Measurements from ENCODE around the gene WWC2. TPM values are rescaled to one million over a fixed set of nuclear protein-coding genes. Genes with fewer than 3 reads are reported as not detected.
"Not testable (repeated sequence)": the region's sequence is repeated elsewhere in the genome, so short reads cannot be mapped to it uniquely, and the experiment has no call there.

The WWC2 gene
- total RNA-seq, 6 experiments from 2014 or later: 86.3 to 114 (median 95.2) TPM

DNA sequence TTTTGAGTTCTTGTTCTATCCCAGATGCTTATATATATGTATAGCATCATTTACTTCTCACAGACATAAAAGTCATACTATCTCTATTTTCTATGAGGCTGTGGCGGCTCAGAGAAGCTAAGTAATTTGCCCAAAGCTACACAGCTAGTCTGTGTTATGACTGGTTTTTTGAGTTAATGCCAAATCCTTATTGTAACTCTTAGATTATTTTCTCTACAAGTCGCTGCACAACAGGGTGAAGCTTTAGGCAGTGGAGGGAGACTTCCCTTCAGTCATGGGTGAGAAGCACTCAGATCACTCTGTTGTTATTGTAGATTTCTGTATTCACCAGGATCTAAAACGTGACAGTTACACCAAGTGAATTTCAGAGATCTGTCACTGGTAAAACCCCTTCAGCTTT, 48.1 kb downstream of the WWC2 start:
- no peak overlapping the region for H3K27ac Mint-ChIP-seq
- TF ChIP-seq, protein P1, sequence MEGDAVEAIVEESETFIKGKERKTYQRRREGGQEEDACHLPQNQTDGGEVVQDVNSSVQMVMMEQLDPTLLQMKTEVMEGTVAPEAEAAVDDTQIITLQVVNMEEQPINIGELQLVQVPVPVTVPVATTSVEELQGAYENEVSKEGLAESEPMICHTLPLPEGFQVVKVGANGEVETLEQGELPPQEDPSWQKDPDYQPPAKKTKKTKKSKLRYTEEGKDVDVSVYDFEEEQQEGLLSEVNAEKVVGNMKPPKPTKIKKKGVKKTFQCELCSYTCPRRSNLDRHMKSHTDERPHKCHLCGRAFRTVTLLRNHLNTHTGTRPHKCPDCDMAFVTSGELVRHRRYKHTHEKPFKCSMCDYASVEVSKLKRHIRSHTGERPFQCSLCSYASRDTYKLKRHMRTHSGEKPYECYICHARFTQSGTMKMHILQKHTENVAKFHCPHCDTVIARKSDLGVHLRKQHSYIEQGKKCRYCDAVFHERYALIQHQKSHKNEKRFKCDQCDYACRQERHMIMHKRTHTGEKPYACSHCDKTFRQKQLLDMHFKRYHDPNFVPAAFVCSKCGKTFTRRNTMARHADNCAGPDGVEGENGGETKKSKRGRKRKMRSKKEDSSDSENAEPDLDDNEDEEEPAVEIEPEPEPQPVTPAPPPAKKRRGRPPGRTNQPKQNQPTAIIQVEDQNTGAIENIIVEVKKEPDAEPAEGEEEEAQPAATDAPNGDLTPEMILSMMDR (IDR thresholded peaks at IDR 0.05): no peak
- no peaks in the 10 kb centered on the region; the same call in 1 of the 2 replicates for H3K27me3 Mint-ChIP-seq (ENCODE audit: insufficient read depth)
- H3K4me3 Mint-ChIP-seq: no peak overlapping the region
- no peaks in the 10 kb centered on the region for H3K9me3 Mint-ChIP-seq
- H3K36me3 Mint-ChIP-seq (ENCODE audit: low read depth): no peaks in the 10 kb centered on the region
- no peak for DNase-seq
- peaks cover 65% of the 10 kb centered on the region for H3K4me1 Mint-ChIP-seq (ENCODE audit: low read depth)

DNA sequence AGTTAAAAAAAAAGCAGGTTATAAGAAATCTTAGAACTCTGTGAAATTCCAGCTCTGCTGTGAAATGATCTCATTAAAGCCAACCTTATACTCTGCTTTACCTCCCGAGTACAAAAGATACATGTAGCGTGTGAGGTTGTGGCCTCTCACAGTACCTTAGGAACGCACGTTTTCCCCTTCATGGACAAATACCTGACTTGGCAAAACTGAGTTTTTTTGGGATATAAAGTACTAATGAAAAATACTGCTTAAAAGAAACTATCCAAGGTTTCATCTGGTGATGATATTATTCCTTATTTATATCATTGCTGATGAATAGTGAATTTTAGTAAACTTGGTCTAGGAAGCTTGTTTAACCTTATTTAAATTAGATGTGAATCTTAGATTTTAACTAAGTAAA, 48.9 kb downstream of the WWC2 start:
- peaks cover 57% of the 10 kb centered on the region for H3K4me1 Mint-ChIP-seq (ENCODE audit: low read depth)

DNA sequence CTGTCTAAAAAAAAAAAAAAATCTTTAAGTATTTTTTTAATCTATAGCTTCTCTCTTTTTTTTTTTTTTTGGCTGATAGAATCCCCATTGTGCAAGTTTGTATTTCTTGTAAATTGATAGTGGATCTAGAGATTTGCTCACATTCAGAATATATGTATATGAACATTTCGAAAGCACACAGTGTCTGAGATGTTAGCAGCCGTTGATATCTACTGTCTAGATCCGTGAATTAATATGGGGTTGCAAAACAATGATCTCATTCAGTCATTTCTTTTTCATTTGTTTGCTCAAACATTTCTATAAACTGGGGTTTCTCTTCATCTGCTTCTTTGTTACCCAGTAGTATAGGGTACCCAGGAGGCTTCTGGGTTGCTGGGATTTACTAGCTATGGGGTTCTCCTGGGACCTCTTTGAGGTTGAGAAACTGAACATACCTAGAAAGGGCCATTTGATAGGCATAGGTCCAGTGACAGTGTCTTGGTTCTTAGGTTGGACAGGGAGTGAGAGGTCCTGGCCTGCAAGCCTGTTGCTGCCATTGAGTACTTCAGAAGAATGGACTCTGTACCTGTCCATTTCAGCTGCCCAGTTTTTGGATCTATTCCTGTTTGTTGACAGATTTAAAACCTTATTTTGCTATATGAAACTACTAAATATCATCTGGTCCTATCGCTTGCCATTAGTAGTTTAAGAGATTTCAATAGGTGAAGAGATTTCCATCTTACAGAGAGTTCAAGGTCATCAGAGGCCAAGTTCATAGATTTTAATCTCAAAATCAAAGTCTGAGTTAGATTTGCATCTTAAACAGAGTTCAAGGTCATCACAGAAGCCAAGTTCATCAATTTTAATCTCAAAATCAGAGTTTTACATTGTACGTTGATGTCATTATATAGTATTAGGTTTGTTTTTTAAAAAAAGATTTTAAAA, 50.8 kb downstream of the WWC2 start:
- Mint-ChIP-seq H3K4me1 (ENCODE audit: low read depth) (peaks cover 42% of the 10 kb centered on the region), H3K9me3 (no peaks in the 10 kb centered on the region), H3K27me3 (ENCODE audit: insufficient read depth) (no peaks in the 10 kb centered on the region), H3K4me3 (no peak overlapping the region), H3K27ac (no peak overlapping the region; the same call in 1 of the 2 replicates), H3K36me3 (ENCODE audit: low read depth) (no peaks in the 10 kb centered on the region)
- TF ChIP-seq, protein P1 (IDR thresholded peaks at IDR 0.05): no peak
- DNase-seq: no peak

More for the DNA sequence above, 48.9 kb downstream of the WWC2 start:
- H3K36me3 Mint-ChIP-seq (ENCODE audit: low read depth): no peaks in the 10 kb centered on the region
- H3K4me3 Mint-ChIP-seq: no peak overlapping the region
- no peaks in the 10 kb centered on the region for H3K9me3 Mint-ChIP-seq
- H3K27me3 Mint-ChIP-seq (ENCODE audit: insufficient read depth): no peaks in the 10 kb centered on the region; the same call in 1 of the 2 replicates
- no peak for DNase-seq
- no peak overlapping the region for H3K27ac Mint-ChIP-seq
- TF ChIP-seq, protein P1 (IDR thresholded peaks at IDR 0.05): no peak

DNA sequence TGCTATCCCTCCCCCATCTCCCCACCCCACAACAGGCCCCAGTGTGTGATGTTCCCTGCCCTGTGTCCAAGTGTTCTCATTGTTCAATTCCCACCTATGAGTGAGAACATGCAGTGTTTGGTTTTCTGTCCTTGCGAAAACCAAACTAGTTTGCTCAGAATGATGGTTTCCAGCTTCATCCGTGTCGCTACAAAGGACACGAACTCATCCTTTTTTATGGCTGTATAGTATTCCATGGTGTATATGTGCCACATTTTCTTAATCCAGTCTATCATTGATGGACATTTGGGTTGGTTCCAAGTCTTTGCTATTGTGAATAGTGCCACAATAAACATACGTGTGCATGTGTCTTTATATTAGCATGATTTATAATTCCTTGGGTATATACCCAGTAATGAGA, 51.6 kb downstream of the WWC2 start:
- not testable (repeated sequence) for H3K9me3 Mint-ChIP-seq; H3K36me3 Mint-ChIP-seq (ENCODE audit: low read depth); H3K27me3 Mint-ChIP-seq (ENCODE audit: insufficient read depth); H3K27ac Mint-ChIP-seq; H3K4me3 Mint-ChIP-seq; DNase-seq
- H3K4me1 Mint-ChIP-seq (ENCODE audit: low read depth): peaks cover 42% of the 10 kb centered on the region

DNA sequence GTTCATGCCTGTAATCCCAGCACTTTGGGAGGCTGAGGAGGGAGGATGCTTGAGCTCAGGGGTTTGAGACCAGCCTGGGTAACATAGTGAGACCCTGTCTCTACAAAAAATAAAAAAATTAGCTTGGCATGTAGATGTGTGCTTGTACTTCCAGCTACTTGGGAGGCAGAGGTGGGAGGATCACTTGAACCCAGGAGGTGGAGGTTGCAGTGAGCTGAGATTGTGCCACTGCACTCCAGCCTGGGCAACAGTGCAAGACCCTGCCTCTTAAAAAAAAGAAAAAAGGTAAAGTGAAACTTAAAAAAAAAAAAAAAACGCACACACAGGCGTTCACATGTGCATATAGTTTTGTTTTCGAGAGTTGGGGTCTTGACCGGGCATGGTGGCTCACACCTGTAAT, 53.2 kb downstream of the WWC2 start:
- DNase-seq; H3K9me3 Mint-ChIP-seq; H3K4me3 Mint-ChIP-seq; H3K27me3 Mint-ChIP-seq (ENCODE audit: insufficient read depth); H3K27ac Mint-ChIP-seq: not testable (repeated sequence)
- Mint-ChIP-seq H3K4me1 (ENCODE audit: low read depth) (peaks cover 35% of the 10 kb centered on the region), H3K36me3 (ENCODE audit: low read depth) (peaks cover 10% of the 10 kb centered on the region)

DNA sequence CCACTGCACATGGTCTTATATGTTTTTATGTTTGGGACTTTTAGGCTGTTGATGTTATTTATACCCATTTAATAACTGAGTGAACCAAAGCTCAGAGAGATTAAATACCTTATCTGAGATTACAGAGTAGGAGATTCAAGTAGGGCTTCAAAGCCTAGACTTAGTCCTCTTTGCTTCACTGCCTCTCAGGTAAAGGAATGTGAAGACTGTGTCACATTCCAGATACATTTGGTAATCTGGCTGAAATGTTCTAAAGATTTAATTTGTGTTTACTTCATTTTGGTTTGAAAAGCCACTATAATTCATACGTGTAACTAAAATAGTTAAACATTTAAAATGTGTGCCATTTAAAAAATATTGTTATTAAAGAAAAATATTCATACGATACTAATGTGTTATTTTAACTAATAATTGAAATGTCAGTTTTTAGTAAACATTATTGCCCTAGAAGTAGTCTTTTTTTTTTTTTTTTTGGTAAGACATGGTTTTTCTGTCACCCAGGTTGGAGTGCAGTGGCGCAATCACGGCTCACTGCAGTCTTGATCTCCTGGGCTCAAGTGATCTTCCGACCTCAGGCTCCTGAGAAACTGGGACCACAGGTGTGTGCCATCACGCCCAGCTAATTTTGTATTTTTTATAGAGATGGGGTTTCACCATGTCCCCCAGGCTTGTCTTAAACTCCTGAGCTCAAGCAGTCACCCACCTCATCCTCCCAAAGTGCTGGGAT, 54.3 kb downstream of the WWC2 start:
- Mint-ChIP-seq H3K36me3 (ENCODE audit: low read depth) (peaks cover 16% of the 10 kb centered on the region), H3K4me3 (no peak overlapping the region), H3K4me1 (ENCODE audit: low read depth) (peaks cover 35% of the 10 kb centered on the region), H3K27me3 (ENCODE audit: insufficient read depth) (peaks cover 4% of the 10 kb centered on the region), H3K27ac (no peak overlapping the region), H3K9me3 (no peaks in the 10 kb centered on the region)
- no peak for DNase-seq
- TF ChIP-seq, protein P1 (IDR thresholded peaks at IDR 0.05): no peak

Measured in HFFc6 (cell line).